ENCODE results near the gene TIGD6. TPM values are rescaled to one million over a fixed set of nuclear protein-coding genes. Genes with fewer than 3 reads are reported as not detected.

TIGD6 gene
- total and polyA plus RNA-seq, 9 of the 15 experiments (the other 6 are each of a cell fraction or from before 2014, with no cell fraction given), result 1.8 to 6.3 (median 3.9) TPM

GRCh38 chr5:150009671-150010387 is 9.4 kb upstream of the TIGD6 start (continued):
- TF ChIP-seq NFATC3 (IDR thresholded peaks at IDR 0.05), result no peak
- TF ChIP-seq USF2 (CRISPR knock-in tag; IDR thresholded peaks at IDR 0.05), result no peak
- TF ChIP-seq ZNF512 (tag; IDR thresholded peaks at IDR 0.05), result no peak
- no peak for TF ChIP-seq ARHGAP35 (IDR thresholded peaks at IDR 0.05; ENCODE audit: partially characterized antibody)
- TF ChIP-seq GABPB2 (CRISPR knock-in tag; conservative IDR thresholded peaks at IDR 0.05), result no peak
- peak; percentile 83 for TF ChIP-seq ETV5 (CRISPR knock-in tag; IDR thresholded peaks at IDR 0.05; ENCODE audit: low read depth)
- no peak for TF ChIP-seq ARID3A (IDR thresholded peaks at IDR 0.05; ENCODE audit: borderline replicate concordance, low read depth, low read length)
- no peak for TF ChIP-seq NR3C1 (CRISPR knock-in tag; IDR thresholded peaks at IDR 0.05)
- TF ChIP-seq KDM1A (IDR thresholded peaks at IDR 0.05), result peak in 1 of 2 experiments; percentile 27; a peak in 1 of 4 replicates
- no peak for TF ChIP-seq PCBP1 (IDR thresholded peaks at IDR 0.05; ENCODE audit: low read depth, low read length, poor library complexity, severe bottlenecking)
- TF ChIP-seq MECOM (CRISPR knock-in tag; IDR thresholded peaks at IDR 0.05), result peak; percentile 41; the same call in 1 of the 2 replicates
- peak; percentile 40; the same call in 1 of the 2 replicates for TF ChIP-seq CTBP1 (IDR thresholded peaks at IDR 0.05; ENCODE audit: borderline replicate concordance)
- no peak for TF ChIP-seq ZBTB17 (CRISPR knock-in tag; IDR thresholded peaks at IDR 0.05)
